HepG2 (cell line): ENCODE results near the gene C14orf119. TPM values are rescaled to one million over a fixed set of nuclear protein-coding genes. Genes with fewer than 3 reads are reported as not detected.

ENCODE experiments used
- ATF6 ChIP-seq: sonication (generic); formaldehyde crosslinking; conservative IDR thresholded peaks from 2 replicates; pipeline ENCODE4 v1.4.0; 2020; ENCODE audit warnings: missing genetic modification reagents
- BATF2 ChIP-seq: sonication (generic); formaldehyde crosslinking; IDR thresholded peaks from 2 replicates; pipeline ENCODE4 v1.8.0; 2022; ENCODE audit warnings: mild to moderate bottlenecking, missing genetic modification reagents, moderate library complexity
- BRD4 ChIP-seq: sonication (generic); formaldehyde crosslinking; IDR thresholded peaks from 2 replicates; pipeline ENCODE4 v1.4.0; 2020; ENCODE audit warnings: missing genetic modification reagents
- CBX1 ChIP-seq: IDR thresholded peaks from one replicate; pipeline ENCODE4 v1.6.1; 2016; ENCODE audit warnings: antibody characterized with exemption, low read depth
- ESRRA ChIP-seq: sonication (generic); formaldehyde crosslinking; IDR thresholded peaks from 2 replicates; pipeline ENCODE4 v1.5.1; 2020; ENCODE audit warnings: mild to moderate bottlenecking, low read depth, missing genetic modification reagents
- GTF3A ChIP-seq: sonication (generic); formaldehyde crosslinking; conservative IDR thresholded peaks from 2 replicates; pipeline ENCODE4 v1.4.0; 2020; ENCODE audit warnings: mild to moderate bottlenecking, missing genetic modification reagents
- MIER3 ChIP-seq: IDR thresholded peaks from 2 replicates; pipeline ENCODE4 v1.6.1; 2016; ENCODE audit warnings: missing compliant biosample characterization, borderline replicate concordance
- MTA1 ChIP-seq: sonication (generic); formaldehyde crosslinking; IDR thresholded peaks from 2 replicates; pipeline ENCODE4 v1.4.0; 2020; ENCODE audit warnings: missing genetic modification reagents, mild to moderate bottlenecking, borderline replicate concordance
- POGZ ChIP-seq: sonication (generic); formaldehyde crosslinking; IDR thresholded peaks from 2 replicates; pipeline ENCODE4 v1.4.0; 2020; ENCODE audit warnings: mild to moderate bottlenecking, missing genetic modification reagents
- SRY ChIP-seq: sonication (generic); formaldehyde crosslinking; IDR thresholded peaks from 2 replicates; pipeline ENCODE4 v1.8.0; 2022; ENCODE audit warnings: mild to moderate bottlenecking, missing genetic modification reagents
- TIGD3 ChIP-seq: sonication (generic); formaldehyde crosslinking; IDR thresholded peaks from 2 replicates; pipeline ENCODE4 v1.5.1; 2020; ENCODE audit warnings: mild to moderate bottlenecking, missing genetic modification reagents, borderline replicate concordance
- ZBTB7A ChIP-seq: sonication (generic); formaldehyde crosslinking; IDR thresholded peaks from 2 replicates; pipeline ENCODE4 v1.8.0; 2022; ENCODE audit warnings: mild to moderate bottlenecking, missing genetic modification reagents
- ZFP41 ChIP-seq: sonication (generic); formaldehyde crosslinking; IDR thresholded peaks from 2 replicates; pipeline ENCODE4 v1.4.0; 2020; ENCODE audit warnings: mild to moderate bottlenecking, missing genetic modification reagents, borderline replicate concordance
- ZFP90 ChIP-seq: sonication (generic); formaldehyde crosslinking; IDR thresholded peaks from 2 replicates; pipeline ENCODE4 v1.8.0; 2022; ENCODE audit warnings: missing genetic modification reagents, mild to moderate bottlenecking, inconsistent platforms, borderline replicate concordance
- ZIK1 ChIP-seq: sonication (generic); formaldehyde crosslinking; IDR thresholded peaks from 2 replicates; pipeline ENCODE4 v1.5.0; 2020; ENCODE audit warnings: mild to moderate bottlenecking, low read depth, missing genetic modification reagents, borderline replicate concordance
- ZNF33B ChIP-seq: sonication (generic); formaldehyde crosslinking; IDR thresholded peaks from 2 replicates; pipeline ENCODE4 v1.5.1; 2020; ENCODE audit warnings: mild to moderate bottlenecking, missing genetic modification reagents
- ZNF367 ChIP-seq: sonication (generic); formaldehyde crosslinking; IDR thresholded peaks from 2 replicates; pipeline ENCODE4 v1.4.0; 2020; ENCODE audit warnings: missing genetic modification reagents, borderline replicate concordance
- ZNF646 ChIP-seq: sonication (generic); formaldehyde crosslinking; IDR thresholded peaks from 2 replicates; pipeline ENCODE4 v1.9.0; 2021; ENCODE audit warnings: mild to moderate bottlenecking, missing genetic modification reagents
- polyA plus RNA-seq, 8 experiments: library from polyadenylated mRNA; depleted of rRNA in 3 of 8; stranded (reverse) in 7 of 8; unstranded in 1 of 8; fragments of >200 nt; fragmentation: Illumina TruSeq in 4 of 8; extraction: Trizol in 4 of 8; gene quantifications; 2 replicates each; pipeline versions ENCODE4 v1.2.1 to v1.2.3, GENCODE V29; 2011 to 2016; ENCODE audit warnings: low read depth in 4 of 8, missing spikeins in 1 of 8, mixed read lengths in 1 of 8; ENCODE audit not compliant: insufficient read depth in 1 of 8
- total RNA-seq, 5 experiments: library from RNA; depleted of rRNA; stranded (reverse); fragments of >200 nt; fragmentation: Illumina TruSeq; extraction: Trizol; gene quantifications; 2 replicates each; pipeline ENCODE4 v1.2.3, GENCODE V29; 2016; ENCODE audit warnings: low read depth in 1 of 5

The C14orf119 gene
- total and polyA plus RNA-seq, 2 of the 13 experiments (the other 11 are each of a cell fraction or from before 2014, with no cell fraction given): 117 to 206 TPM

GRCh38 chr14:23117371-23118020 is 22.2 kb downstream of the C14orf119 start (continued):
- no peak for TF ChIP-seq MIER3 (CRISPR knock-in tag)
- TF ChIP-seq ZNF646 (CRISPR knock-in tag): 0 out of 2 replicates have a peak, but pooled peaks have one; percentile 19
- 0 out of 2 replicates have a peak, but pooled peaks have one; percentile 56 for TF ChIP-seq TIGD3
- TF ChIP-seq ZNF33B (CRISPR knock-in tag): no peak
- no peak for TF ChIP-seq ZNF367
- no peak for TF ChIP-seq ZIK1 (CRISPR knock-in tag)
- no peak for TF ChIP-seq ESRRA
- TF ChIP-seq ZFP90 (CRISPR knock-in tag): no peak
- TF ChIP-seq ZFP41 (CRISPR knock-in tag): no peak
- no peak for TF ChIP-seq BATF2 (CRISPR knock-in tag)
- no peak for TF ChIP-seq GTF3A (CRISPR knock-in tag)
- no peak for TF ChIP-seq ZBTB7A (CRISPR knock-in tag)
- TF ChIP-seq SRY (CRISPR knock-in tag): no peak
- TF ChIP-seq MTA1 (CRISPR knock-in tag): 0 out of 2 replicates have a peak, but pooled peaks have one; percentile 23
- TF ChIP-seq BRD4: no peak
- TF ChIP-seq ATF6 (CRISPR knock-in tag): no peak
- no peak for TF ChIP-seq POGZ (CRISPR knock-in tag)
- no peak for TF ChIP-seq CBX1
